CD4-positive, CD25-positive, alpha-beta regulatory T cell (primary cell): ENCODE measurements around the gene CMTM8. TPM values are rescaled to one million over a fixed set of nuclear protein-coding genes. Genes with fewer than 3 reads are reported as not detected.

Source experiments
- ATAC-seq, 2 donors: fragments of 150-1000 bp; cut with Tn5 transposase; one replicate each; pipeline ENCODE4 v1.10.0; 2021; ENCODE audit warnings: low read depth in 2 of 2, moderate number of reproducible peaks in 2 of 2, moderate library complexity in 1 of 2
- DNase-seq, 3 donors: peaks; one replicate each; pipeline versions ENCODE4 v3.0.0 to v3.0.0-alpha.2; 2012 to 2022; ENCODE audit warnings: mixed read lengths in 1 of 3
- H3K27ac ChIP-seq: one replicate; pipeline ENCODE4 v1.7.0; 2013; ENCODE audit warnings: mild to moderate bottlenecking, low read length; ENCODE audit not compliant: insufficient read depth, poor library complexity, severe bottlenecking
- H3K27me3 ChIP-seq: one replicate; pipeline ENCODE4 v1.7.0; 2013; ENCODE audit warnings: low read length; ENCODE audit not compliant: control insufficient read depth, insufficient read depth
- H3K36me3 ChIP-seq: one replicate; pipeline ENCODE4 v1.7.0; 2013; ENCODE audit warnings: mild to moderate bottlenecking, low read length, moderate library complexity; ENCODE audit not compliant: control insufficient read depth, insufficient read depth
- H3K4me1 ChIP-seq: 2 replicates; pipeline ENCODE4 v1.7.0; 2013; ENCODE audit warnings: mild to moderate bottlenecking, low read length; ENCODE audit not compliant: insufficient read depth, control insufficient read depth, poor library complexity, severe bottlenecking
- H3K4me3 ChIP-seq: one replicate; pipeline ENCODE4 v1.7.0; 2013; ENCODE audit warnings: low read depth, mild to moderate bottlenecking, low read length, moderate library complexity
- H3K9me3 ChIP-seq, 2 experiments: 1 replicate in 1 of 2; 2 replicates in 1 of 2; pipeline ENCODE4 v1.7.0; 2013; ENCODE audit warnings: low read length in 2 of 2, mild to moderate bottlenecking in 1 of 2, moderate library complexity in 1 of 2; ENCODE audit not compliant: control insufficient read depth in 2 of 2
- H3K27ac Mint-ChIP-seq, 3 donors: one replicate each; pipeline ENCODE4 v1.8.0; 2020 to 2022; ENCODE audit warnings: mild to moderate bottlenecking in 3 of 3, mixed read lengths in 3 of 3, moderate library complexity in 2 of 3
- H3K27me3 Mint-ChIP-seq: one replicate; pipeline ENCODE4 v1.8.0; 2022; ENCODE audit warnings: mild to moderate bottlenecking, mixed read lengths
- H3K36me3 Mint-ChIP-seq: one replicate; pipeline ENCODE4 v1.8.0; 2020; ENCODE audit warnings: mixed read lengths
- H3K4me1 Mint-ChIP-seq, 4 donors: one replicate each; pipeline ENCODE4 v1.8.0; 2020 to 2022; ENCODE audit warnings: mixed read lengths in 4 of 4, mild to moderate bottlenecking in 1 of 4
- H3K4me3 Mint-ChIP-seq, 4 donors: one replicate each; pipeline ENCODE4 v1.8.0; 2020 to 2022; ENCODE audit warnings: mild to moderate bottlenecking in 4 of 4, mixed read lengths in 4 of 4, moderate library complexity in 3 of 4
- H3K9me3 Mint-ChIP-seq, 7 donors: one replicate each; pipeline ENCODE4 v1.8.0; 2020 to 2022; ENCODE audit warnings: mixed read lengths in 7 of 7, mild to moderate bottlenecking in 3 of 7, moderate library complexity in 2 of 7
- polyA plus RNA-seq, 4 donors: library from polyadenylated mRNA; unstranded; fragments of 300-500 nt; fragmentation: Illumina TruSeq; gene quantifications; one replicate each; pipeline ENCODE4 v1.2.3, GENCODE V29; 2021
- total RNA-seq: library from RNA; stranded (reverse); gene quantifications from one replicate; pipeline ENCODE4 v1.2.3, GENCODE V29; 2022

Gene CMTM8
- total and polyA plus RNA-seq, 5 donors from 2014 or later, result 5.8 to 14.6 (median 13.1) TPM

GRCh38 chr3:32315441-32315840 lies 77.0 kb downstream of the CMTM8 start:
- H3K4me1 Mint-ChIP-seq, result peaks cover 8 to 42% (median 22%) of the 10 kb centered on the region in 4 donors
- no peak for ATAC-seq

GRCh38 chr3:32316319-32316718 lies 77.8 kb downstream of the CMTM8 start:
- Mint-ChIP-seq H3K27me3 (no peaks in the 10 kb centered on the region), H3K36me3 (no peaks in the 10 kb centered on the region), H3K9me3 (peaks cover 0 to 1% (median 0%) of the 10 kb centered on the region in 7 donors), H3K27ac (no peak overlapping the region), H3K4me1 (peaks cover 8 to 42% (median 21%) of the 10 kb centered on the region in 4 donors), H3K4me3 (no peak overlapping the region)
- peaks cover 16% of the 10 kb centered on the region for H3K4me1 ChIP-seq
- ATAC-seq (no peak), DNase-seq (no peak)
- H3K27me3 ChIP-seq, result no peaks in the 10 kb centered on the region
- no peaks in the 10 kb centered on the region for H3K36me3 ChIP-seq
- H3K4me3 ChIP-seq, result no peak overlapping the region
- H3K9me3 ChIP-seq, result no peaks in the 10 kb centered on the region
- H3K27ac ChIP-seq, result no peak overlapping the region

More at GRCh38 chr3:32315441-32315840, 77.0 kb downstream of the CMTM8 start:
- DNase-seq, result no peak
- peaks cover 16% of the 10 kb centered on the region for H3K4me1 ChIP-seq
- no peak overlapping the region for H3K4me3 ChIP-seq
- Mint-ChIP-seq H3K9me3 (peaks cover 0 to 1% (median 0%) of the 10 kb centered on the region in 7 donors), H3K36me3 (no peaks in the 10 kb centered on the region), H3K27ac (no peak overlapping the region), H3K27me3 (no peaks in the 10 kb centered on the region), H3K4me3 (no peak overlapping the region)
- H3K27me3 ChIP-seq, result no peaks in the 10 kb centered on the region
- no peaks in the 10 kb centered on the region for H3K9me3 ChIP-seq
- H3K27ac ChIP-seq, result no peak overlapping the region
- no peaks in the 10 kb centered on the region for H3K36me3 ChIP-seq

- Mint-ChIP-seq H3K9me3 (peaks cover 0 to 1% (median 0%) of the 10 kb centered on the region in 7 donors), H3K27ac (no peak overlapping the region), H3K36me3 (no peaks in the 10 kb centered on the region), H3K27me3 (no peaks in the 10 kb centered on the region), H3K4me1 (peaks cover 8 to 36% (median 21%) of the 10 kb centered on the region in 4 donors), H3K4me3 (no peak overlapping the region)
- Histone ChIP-seq H3K27me3 (no peaks in the 10 kb centered on the region), H3K9me3 (no peaks in the 10 kb centered on the region), H3K4me1 (peaks cover 16% of the 10 kb centered on the region), H3K4me3 (no peak overlapping the region), H3K27ac (no peak overlapping the region), H3K36me3 (no peaks in the 10 kb centered on the region)
- ATAC-seq (no peak), DNase-seq (no peak)
These were observed 78.5 kb downstream of the CMTM8 start for GRCh38 chr3:32316976-32317375.

GRCh38 chr3:32319607-32320006 lies 81.1 kb downstream of the CMTM8 start:
- Histone ChIP-seq H3K27ac (no peak overlapping the region), H3K4me1 (no peaks in the 10 kb centered on the region), H3K4me3 (no peak overlapping the region), H3K9me3 (no peaks in the 10 kb centered on the region), H3K27me3 (no peaks in the 10 kb centered on the region), H3K36me3 (no peaks in the 10 kb centered on the region)
- DNase-seq (no peak), ATAC-seq (no peak)
- Mint-ChIP-seq H3K4me1 (peaks cover 0 to 10% (median 5%) of the 10 kb centered on the region in 4 donors), H3K36me3 (no peaks in the 10 kb centered on the region), H3K9me3 (peaks cover 0 to 1% (median 0%) of the 10 kb centered on the region in 7 donors), H3K27ac (peak overlapping the region in 1 of 3 donors; percentile 70), H3K4me3 (no peak overlapping the region), H3K27me3 (no peaks in the 10 kb centered on the region)

- DNase-seq (no peak), ATAC-seq (no peak)
- no peaks in the 10 kb centered on the region for H3K4me1 ChIP-seq
- H3K36me3 Mint-ChIP-seq, result no peaks in the 10 kb centered on the region
- peak overlapping the region in 1 of 3 donors; percentile 70 for H3K27ac Mint-ChIP-seq
- H3K9me3 ChIP-seq, result no peaks in the 10 kb centered on the region
- H3K27me3 ChIP-seq, result no peaks in the 10 kb centered on the region
- H3K4me1 Mint-ChIP-seq, result peaks cover 0 to 8% (median 6%) of the 10 kb centered on the region in 4 donors
- H3K4me3 ChIP-seq, result no peak overlapping the region
- no peak overlapping the region for H3K27ac ChIP-seq
- no peaks in the 10 kb centered on the region for H3K36me3 ChIP-seq
- H3K27me3 Mint-ChIP-seq, result no peaks in the 10 kb centered on the region
- peaks cover 0 to 1% (median 0%) of the 10 kb centered on the region in 7 donors for H3K9me3 Mint-ChIP-seq
- H3K4me3 Mint-ChIP-seq, result no peak overlapping the region
These were observed 81.6 kb downstream of the CMTM8 start for GRCh38 chr3:32320080-32320479.

GRCh38 chr3:32321095-32321790 lies 82.8 kb downstream of the CMTM8 start:
- no peak overlapping the region for H3K4me3 Mint-ChIP-seq
- peaks cover 0 to 1% (median 0%) of the 10 kb centered on the region in 7 donors for H3K9me3 Mint-ChIP-seq
- H3K4me1 Mint-ChIP-seq, result peaks cover 0 to 8% (median 6%) of the 10 kb centered on the region in 4 donors
- ATAC-seq (no peak), DNase-seq (no peak)
- no peaks in the 10 kb centered on the region for H3K27me3 ChIP-seq
- H3K4me3 ChIP-seq, result no peak overlapping the region
- no peaks in the 10 kb centered on the region for H3K9me3 ChIP-seq
- no peak overlapping the region for H3K27ac Mint-ChIP-seq
- no peaks in the 10 kb centered on the region for H3K4me1 ChIP-seq
- H3K27ac ChIP-seq, result no peak overlapping the region
- H3K27me3 Mint-ChIP-seq, result no peaks in the 10 kb centered on the region
- H3K36me3 ChIP-seq, result no peaks in the 10 kb centered on the region
- no peaks in the 10 kb centered on the region for H3K36me3 Mint-ChIP-seq

GRCh38 chr3:32322311-32322710 lies 83.8 kb downstream of the CMTM8 start:
- H3K36me3 Mint-ChIP-seq, result no peaks in the 10 kb centered on the region
- H3K4me1 Mint-ChIP-seq, result peaks cover 0 to 8% (median 6%) of the 10 kb centered on the region in 4 donors
- no peak for ATAC-seq
- Histone ChIP-seq H3K36me3 (no peaks in the 10 kb centered on the region), H3K9me3 (no peaks in the 10 kb centered on the region), H3K27me3 (no peaks in the 10 kb centered on the region), H3K27ac (no peak overlapping the region), H3K4me1 (no peaks in the 10 kb centered on the region), H3K4me3 (no peak overlapping the region)
- no peak for DNase-seq
- peaks cover 0 to 1% (median 0%) of the 10 kb centered on the region in 7 donors for H3K9me3 Mint-ChIP-seq
- no peaks in the 10 kb centered on the region for H3K27me3 Mint-ChIP-seq
- H3K27ac Mint-ChIP-seq, result no peak overlapping the region
- H3K4me3 Mint-ChIP-seq, result peak overlapping the region in 1 of 4 donors; percentile 13

- H3K4me1 ChIP-seq, result no peaks in the 10 kb centered on the region
- no peaks in the 10 kb centered on the region for H3K27me3 ChIP-seq
- Mint-ChIP-seq H3K9me3 (peaks cover 0 to 1% (median 0%) of the 10 kb centered on the region in 7 donors), H3K27ac (no peak overlapping the region), H3K4me1 (peaks cover 0 to 3% (median 2%) of the 10 kb centered on the region in 4 donors), H3K4me3 (no peak overlapping the region), H3K36me3 (no peaks in the 10 kb centered on the region), H3K27me3 (no peaks in the 10 kb centered on the region)
- no peak overlapping the region for H3K4me3 ChIP-seq
- DNase-seq, result no peak
- H3K36me3 ChIP-seq, result no peaks in the 10 kb centered on the region
- H3K9me3 ChIP-seq, result no peaks in the 10 kb centered on the region
- no peak overlapping the region for H3K27ac ChIP-seq
- ATAC-seq, result no peak
These were observed 85.1 kb downstream of the CMTM8 start for GRCh38 chr3:32323604-32324003.
